Measurements from ENCODE around the gene B4GALT2. TPM values are rescaled to one million over a fixed set of nuclear protein-coding genes. Genes with fewer than 3 reads are reported as not detected.
A peak's percentile ranks its signal among the peaks of the same experiment; 100 is the strongest.

B4GALT2 gene
- total RNA-seq, 6 experiments from 2014 or later = 87.8 to 107 (median 98.8) TPM

- no peak for DNase-seq
- Mint-ChIP-seq H3K27ac (no peak overlapping the region), H3K36me3 (ENCODE audit: low read depth) (0 out of 2 replicates have a peak, but pooled peaks cover 4% of the 10 kb centered on the region), H3K4me3 (no peak overlapping the region), H3K9me3 (no peaks in the 10 kb centered on the region), H3K4me1 (ENCODE audit: low read depth) (peaks cover 4% of the 10 kb centered on the region), H3K27me3 (ENCODE audit: insufficient read depth) (peaks cover 2% of the 10 kb centered on the region)
- no peak for TF ChIP-seq CTCF (IDR thresholded peaks at IDR 0.05)
Measured at GRCh38 chr1:43999455-43999854, 20.4 kb downstream of the B4GALT2 start.

DNA sequence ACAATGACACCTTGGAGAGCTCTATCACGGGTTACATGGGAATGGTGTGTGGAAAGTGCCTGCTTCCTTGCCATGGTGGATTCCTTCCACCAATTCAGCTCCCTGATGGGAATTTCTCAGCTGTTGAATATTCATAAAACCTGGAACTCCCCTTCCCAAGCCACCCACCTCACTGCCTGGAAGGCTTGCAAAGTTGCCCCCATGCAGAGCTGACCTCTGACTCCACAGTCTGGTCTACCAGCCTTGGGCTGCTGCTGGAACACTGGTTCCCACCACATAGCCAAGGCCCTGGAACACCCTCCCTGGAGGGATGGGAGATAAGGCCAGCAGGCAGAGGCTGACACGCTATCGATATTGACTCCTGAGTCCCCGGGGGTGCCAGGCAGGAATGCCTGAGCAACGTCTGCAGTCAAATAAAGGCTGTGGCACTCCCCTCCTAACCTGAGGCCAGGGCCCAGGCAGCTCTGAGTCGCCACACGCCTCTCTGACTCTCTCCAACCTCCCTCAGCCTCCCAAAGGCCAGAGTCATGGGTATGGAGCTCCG is 21.2 kb downstream of the B4GALT2 start:
- no peak for TF ChIP-seq CTCF (IDR thresholded peaks at IDR 0.05)
- Mint-ChIP-seq H3K4me3 (no peak overlapping the region), H3K4me1 (ENCODE audit: low read depth) (no peaks in the 10 kb centered on the region), H3K36me3 (ENCODE audit: low read depth) (0 out of 2 replicates have a peak, but pooled peaks cover 4% of the 10 kb centered on the region), H3K27me3 (ENCODE audit: insufficient read depth) (peaks cover 2% of the 10 kb centered on the region), H3K27ac (no peak overlapping the region), H3K9me3 (no peaks in the 10 kb centered on the region)
- DNase-seq = no peak

GRCh38 chr1:44002165-44002564 is 23.2 kb downstream of the B4GALT2 start:
- no peak for DNase-seq
- H3K27ac Mint-ChIP-seq = no peak overlapping the region
- no peak overlapping the region for H3K4me3 Mint-ChIP-seq
- peaks cover 2% of the 10 kb centered on the region for H3K27me3 Mint-ChIP-seq (ENCODE audit: insufficient read depth)
- TF ChIP-seq CTCF (IDR thresholded peaks at IDR 0.05) = no peak
- H3K36me3 Mint-ChIP-seq (ENCODE audit: low read depth) = 0 out of 2 replicates have a peak, but pooled peaks cover 4% of the 10 kb centered on the region
- no peaks in the 10 kb centered on the region for H3K9me3 Mint-ChIP-seq
- peaks cover 6% of the 10 kb centered on the region; the same call in 1 of the 2 replicates for H3K4me1 Mint-ChIP-seq (ENCODE audit: low read depth)

DNA sequence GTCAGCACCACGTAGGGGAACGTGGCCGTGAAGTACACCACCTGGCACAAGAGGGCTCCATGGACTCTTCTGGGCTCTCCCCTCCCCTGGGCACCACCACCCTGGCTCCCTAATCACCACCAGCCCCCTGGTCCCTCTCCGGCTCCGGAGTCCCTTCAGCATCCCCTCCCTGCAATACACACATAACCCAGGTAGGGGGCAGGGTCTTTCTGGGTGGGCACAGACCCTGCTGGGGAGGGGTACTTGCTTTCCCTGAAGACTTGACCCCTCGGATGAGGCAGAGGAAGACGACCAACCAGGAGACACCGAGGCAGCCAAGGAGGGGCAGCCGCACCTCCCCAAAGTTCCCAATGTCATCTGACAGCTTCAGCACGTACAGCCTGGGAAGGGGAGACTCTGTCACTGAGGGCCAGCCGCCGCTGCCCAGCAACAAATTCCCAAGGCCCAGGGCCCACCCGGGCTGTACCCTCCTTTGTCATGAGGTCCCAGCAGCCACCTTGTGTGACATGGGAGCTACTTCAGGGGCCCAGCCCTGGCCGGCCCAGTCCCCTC is 23.7 kb downstream of the B4GALT2 start:
- no peak for DNase-seq
- Mint-ChIP-seq H3K4me1 (ENCODE audit: low read depth) (peaks cover 6% of the 10 kb centered on the region; the same call in 1 of the 2 replicates), H3K36me3 (ENCODE audit: low read depth) (0 out of 2 replicates have a peak, but pooled peaks cover 4% of the 10 kb centered on the region), H3K4me3 (no peak overlapping the region), H3K27me3 (ENCODE audit: insufficient read depth) (peaks cover 2% of the 10 kb centered on the region), H3K9me3 (no peaks in the 10 kb centered on the region), H3K27ac (no peak overlapping the region)
- peak; percentile 63 for TF ChIP-seq CTCF (IDR thresholded peaks at IDR 0.05)

- no peak overlapping the region for H3K27ac Mint-ChIP-seq
Measured at GRCh38 chr1:44008259-44008658, 29.2 kb downstream of the B4GALT2 start.

More at GRCh38 chr1:44008259-44008658, 29.2 kb downstream of the B4GALT2 start:
- no peak for TF ChIP-seq CTCF (IDR thresholded peaks at IDR 0.05)
- no peak for DNase-seq
- no peak overlapping the region for H3K4me3 Mint-ChIP-seq
- no peaks in the 10 kb centered on the region for H3K36me3 Mint-ChIP-seq (ENCODE audit: low read depth)
- H3K27me3 Mint-ChIP-seq (ENCODE audit: insufficient read depth) = peaks cover 7% of the 10 kb centered on the region
- no peaks in the 10 kb centered on the region for H3K9me3 Mint-ChIP-seq
- H3K4me1 Mint-ChIP-seq (ENCODE audit: low read depth) = peaks cover 6% of the 10 kb centered on the region; the same call in 1 of the 2 replicates

Measured in HFFc6 (cell line).